Measurements from ENCODE around the gene PARD3. TPM values are rescaled to one million over a fixed set of nuclear protein-coding genes. Genes with fewer than 3 reads are reported as not detected.

PARD3 gene
- total RNA-seq, 3 donors from 2014 or later (not counting 1 experiment from before 2014, with no cell fraction given), result 0.14 to 0.49 (median 0.38) TPM

DNA sequence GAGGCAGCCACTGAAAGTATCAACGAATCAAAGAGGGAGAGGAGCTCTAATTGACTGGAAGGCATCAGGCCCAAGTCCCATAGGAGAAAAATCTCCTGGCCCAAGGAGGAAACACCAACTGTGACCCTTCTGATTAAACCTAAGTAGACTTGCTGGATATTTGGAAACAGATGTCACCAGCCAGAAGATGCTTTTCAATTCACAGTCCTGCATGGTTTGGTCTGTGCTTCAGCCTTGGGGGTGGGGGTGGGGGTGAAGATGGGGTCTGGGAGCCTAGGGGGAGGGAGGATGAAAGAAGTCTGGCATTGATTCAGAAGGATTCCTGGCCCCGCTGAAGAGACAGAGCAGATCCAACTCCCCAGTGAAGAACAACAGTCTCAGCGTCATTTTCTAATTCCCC is 623.7 kb downstream of the PARD3 start:
- peaks cover 18 to 39% of the 10 kb centered on the region in 2 donors for H3K27me3 Mint-ChIP-seq (ENCODE audit: low read depth in 2 of 2)
- no peak overlapping the region for H3K4me3 ChIP-seq (ENCODE audit: low read length)
- peaks cover 5 to 6% of the 10 kb centered on the region in 2 donors for H3K4me1 Mint-ChIP-seq
- ATAC-seq, result no peak
- H3K27me3 ChIP-seq (ENCODE audit: control insufficient read depth, insufficient read depth, low read length), result no peaks in the 10 kb centered on the region
- no peak overlapping the region for H3K27ac Mint-ChIP-seq
- intact Hi-C loops (cut with micrococcal nuclease), result no loop called here
- H3K4me1 ChIP-seq (ENCODE audit: control insufficient read depth, insufficient read depth, low read length), result no peaks in the 10 kb centered on the region
- TF ChIP-seq, protein P1, sequence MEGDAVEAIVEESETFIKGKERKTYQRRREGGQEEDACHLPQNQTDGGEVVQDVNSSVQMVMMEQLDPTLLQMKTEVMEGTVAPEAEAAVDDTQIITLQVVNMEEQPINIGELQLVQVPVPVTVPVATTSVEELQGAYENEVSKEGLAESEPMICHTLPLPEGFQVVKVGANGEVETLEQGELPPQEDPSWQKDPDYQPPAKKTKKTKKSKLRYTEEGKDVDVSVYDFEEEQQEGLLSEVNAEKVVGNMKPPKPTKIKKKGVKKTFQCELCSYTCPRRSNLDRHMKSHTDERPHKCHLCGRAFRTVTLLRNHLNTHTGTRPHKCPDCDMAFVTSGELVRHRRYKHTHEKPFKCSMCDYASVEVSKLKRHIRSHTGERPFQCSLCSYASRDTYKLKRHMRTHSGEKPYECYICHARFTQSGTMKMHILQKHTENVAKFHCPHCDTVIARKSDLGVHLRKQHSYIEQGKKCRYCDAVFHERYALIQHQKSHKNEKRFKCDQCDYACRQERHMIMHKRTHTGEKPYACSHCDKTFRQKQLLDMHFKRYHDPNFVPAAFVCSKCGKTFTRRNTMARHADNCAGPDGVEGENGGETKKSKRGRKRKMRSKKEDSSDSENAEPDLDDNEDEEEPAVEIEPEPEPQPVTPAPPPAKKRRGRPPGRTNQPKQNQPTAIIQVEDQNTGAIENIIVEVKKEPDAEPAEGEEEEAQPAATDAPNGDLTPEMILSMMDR (IDR thresholded peaks at IDR 0.05), result no peak
- no peaks in the 10 kb centered on the region for H3K9me3 ChIP-seq (ENCODE audit: control insufficient read depth, insufficient read depth, low read length)
- H3K27ac ChIP-seq (ENCODE audit: low read length), result no peak overlapping the region
- no peaks in the 10 kb centered on the region for H3K9me3 Mint-ChIP-seq
- H3K36me3 ChIP-seq (ENCODE audit: control insufficient read depth, insufficient read depth, low read length), result no peaks in the 10 kb centered on the region
- no peak overlapping the region for H3K4me3 Mint-ChIP-seq
- H3K36me3 Mint-ChIP-seq, result no peaks in the 10 kb centered on the region
- 80% methylated on average over 3 of the region's 3 CpGs for WGBS (ENCODE audit: insufficient coverage)
- DNase-seq, result no peak

- Mint-ChIP-seq H3K27me3 (ENCODE audit: low read depth in 2 of 2) (peaks cover 18 to 33% of the 10 kb centered on the region in 2 donors), H3K36me3 (no peaks in the 10 kb centered on the region), H3K27ac (no peak overlapping the region), H3K9me3 (no peaks in the 10 kb centered on the region), H3K4me1 (no peaks in the 10 kb centered on the region), H3K4me3 (no peak overlapping the region)
- TF ChIP-seq, protein P1 (IDR thresholded peaks at IDR 0.05), result no peak
- no peaks in the 10 kb centered on the region for H3K9me3 ChIP-seq (ENCODE audit: control insufficient read depth, insufficient read depth, low read length)
- no peak for ATAC-seq
- no peaks in the 10 kb centered on the region for H3K4me1 ChIP-seq (ENCODE audit: control insufficient read depth, insufficient read depth, low read length)
- no peaks in the 10 kb centered on the region for H3K27me3 ChIP-seq (ENCODE audit: control insufficient read depth, insufficient read depth, low read length)
- intact Hi-C loops (cut with micrococcal nuclease), result no loop called here
- H3K27ac ChIP-seq (ENCODE audit: low read length), result no peak overlapping the region
- H3K36me3 ChIP-seq (ENCODE audit: control insufficient read depth, insufficient read depth, low read length), result no peaks in the 10 kb centered on the region
- 83% methylated on average over 7 of the region's 7 CpGs for WGBS (ENCODE audit: insufficient coverage)
- DNase-seq, result no peak
- H3K4me3 ChIP-seq (ENCODE audit: low read length), result no peak overlapping the region
Observed at GRCh38 chr10:34190580-34190979, 624.5 kb downstream of the PARD3 start.

GRCh38 chr10:34189830-34190229 is 625.3 kb downstream of the PARD3 start:
- TF ChIP-seq, protein P1 (IDR thresholded peaks at IDR 0.05), result no peak
- ATAC-seq, result no peak
- no peak overlapping the region for H3K27ac ChIP-seq (ENCODE audit: low read length)
- intact Hi-C loops (cut with micrococcal nuclease), result no loop called here
- H3K4me3 Mint-ChIP-seq, result no peak overlapping the region
- H3K9me3 ChIP-seq (ENCODE audit: control insufficient read depth, insufficient read depth, low read length), result no peaks in the 10 kb centered on the region
- peaks cover 18 to 39% of the 10 kb centered on the region in 2 donors for H3K27me3 Mint-ChIP-seq (ENCODE audit: low read depth in 2 of 2)
- DNase-seq, result no peak
- H3K36me3 ChIP-seq (ENCODE audit: control insufficient read depth, insufficient read depth, low read length), result no peaks in the 10 kb centered on the region
- H3K36me3 Mint-ChIP-seq, result no peaks in the 10 kb centered on the region
- no peaks in the 10 kb centered on the region for H3K9me3 Mint-ChIP-seq
- H3K27ac Mint-ChIP-seq, result no peak overlapping the region
- whole genome bisulfite sequencing (ENCODE audit: insufficient coverage), result no CpG with 5 or more reads among the region's 1 CpG
- H3K4me3 ChIP-seq (ENCODE audit: low read length), result no peak overlapping the region
- H3K27me3 ChIP-seq (ENCODE audit: control insufficient read depth, insufficient read depth, low read length), result no peaks in the 10 kb centered on the region
- no peaks in the 10 kb centered on the region for H3K4me1 Mint-ChIP-seq
- no peaks in the 10 kb centered on the region for H3K4me1 ChIP-seq (ENCODE audit: control insufficient read depth, insufficient read depth, low read length)

- Histone ChIP-seq H3K4me3 (ENCODE audit: low read length) (no peak overlapping the region), H3K4me1 (ENCODE audit: control insufficient read depth, insufficient read depth, low read length) (no peaks in the 10 kb centered on the region), H3K27ac (ENCODE audit: low read length) (no peak overlapping the region), H3K9me3 (ENCODE audit: control insufficient read depth, insufficient read depth, low read length) (no peaks in the 10 kb centered on the region), H3K27me3 (ENCODE audit: control insufficient read depth, insufficient read depth, low read length) (no peaks in the 10 kb centered on the region), H3K36me3 (ENCODE audit: control insufficient read depth, insufficient read depth, low read length) (no peaks in the 10 kb centered on the region)
- Mint-ChIP-seq H3K36me3 (no peaks in the 10 kb centered on the region), H3K4me1 (no peaks in the 10 kb centered on the region), H3K4me3 (no peak overlapping the region), H3K9me3 (no peaks in the 10 kb centered on the region), H3K27ac (no peak overlapping the region), H3K27me3 (ENCODE audit: low read depth in 2 of 2) (peaks cover 14 to 34% of the 10 kb centered on the region in 2 donors)
- TF ChIP-seq, protein P1 (IDR thresholded peaks at IDR 0.05), result no peak
- WGBS (ENCODE audit: insufficient coverage), result 83% methylated on average over 5 of the region's 5 CpGs
- no peak for DNase-seq
- intact Hi-C loops (cut with micrococcal nuclease), result no loop called here
- no peak for ATAC-seq
Observed at GRCh38 chr10:34188221-34188620, 626.9 kb downstream of the PARD3 start.
